HG03280 (cell line): ENCODE measurements around the gene CAPN13.

Experiments used
- ATAC-seq: cut with Tn5 transposase; IDR thresholded peaks from one replicate; pipeline ENCODE4 v1.9.1; 2021; ENCODE audit warnings: mild to moderate bottlenecking, moderate library complexity; ENCODE audit not compliant: unreplicated experiment

Gene CAPN13

GRCh38 chr2:30765876-30766470, 41.3 kb downstream of the CAPN13 start:
- no peak for ATAC-seq

GRCh38 chr2:30765191-30765590, 42.1 kb downstream of the CAPN13 start:
- no peak for ATAC-seq

GRCh38 chr2:30764021-30764800, 43.0 kb downstream of the CAPN13 start:
- ATAC-seq: no peak

GRCh38 chr2:30763151-30763660, 44.0 kb downstream of the CAPN13 start:
- no peak for ATAC-seq

GRCh38 chr2:30761226-30761625, 46.0 kb downstream of the CAPN13 start:
- ATAC-seq: no peak

GRCh38 chr2:30759481-30759880, 47.8 kb downstream of the CAPN13 start:
- ATAC-seq: no peak

GRCh38 chr2:30758191-30758651, 49.0 kb downstream of the CAPN13 start:
- no peak for ATAC-seq

GRCh38 chr2:30757749-30758148, 49.5 kb downstream of the CAPN13 start:
- ATAC-seq: no peak

GRCh38 chr2:30756971-30757370, 50.3 kb downstream of the CAPN13 start:
- no peak for ATAC-seq

- ATAC-seq: no peak
These were observed 51.1 kb downstream of the CAPN13 start for GRCh38 chr2:30756051-30756719.

GRCh38 chr2:30753630-30754029, 53.6 kb downstream of the CAPN13 start:
- no peak for ATAC-seq

GRCh38 chr2:30752811-30753210, 54.4 kb downstream of the CAPN13 start:
- ATAC-seq: no peak

GRCh38 chr2:30747206-30747605, 60.0 kb downstream of the CAPN13 start:
- no peak for ATAC-seq

- ATAC-seq: no peak
These were observed 62.4 kb downstream of the CAPN13 start for GRCh38 chr2:30744823-30745222.

GRCh38 chr2:30741576-30741975, 65.7 kb downstream of the CAPN13 start:
- ATAC-seq: no peak

- no peak for ATAC-seq
These were observed 68.9 kb downstream of the CAPN13 start for GRCh38 chr2:30738141-30738911.

GRCh38 chr2:30737326-30737610, 70.0 kb downstream of the CAPN13 start:
- ATAC-seq: no peak

- no peak for ATAC-seq
These were observed 70.6 kb downstream of the CAPN13 start for GRCh38 chr2:30736461-30737325.

- ATAC-seq: no peak
These were observed 73.2 kb downstream of the CAPN13 start for GRCh38 chr2:30733876-30734520.

- ATAC-seq: no peak
These were observed 74.4 kb downstream of the CAPN13 start for GRCh38 chr2:30732876-30733275.
